ENCODE results near the gene LRMDA. TPM values are rescaled to one million over a fixed set of nuclear protein-coding genes. Genes with fewer than 3 reads are reported as not detected.

The LRMDA gene
- total RNA-seq, 1 donor from 2014 or later: 18.7 TPM

GRCh38 chr10:76435157-76435556, 1003.7 kb downstream of the LRMDA start:
- Histone ChIP-seq H3K27me3 (ENCODE audit: control insufficient read depth, insufficient read depth, low read length) (no peaks in the 10 kb centered on the region), H3K36me3 (ENCODE audit: control insufficient read depth, insufficient read depth, low read length) (no peaks in the 10 kb centered on the region), H3K4me3 (ENCODE audit: low read depth, low read length) (no peak overlapping the region)
- no peak for TF ChIP-seq CTCF (IDR thresholded peaks at IDR 0.05; ENCODE audit: insufficient read depth, low read length, poor library complexity, severe bottlenecking)
- no peak for DNase-seq (ENCODE audit: low read depth)

GRCh38 chr10:76436401-76436811, 1005.0 kb downstream of the LRMDA start:
- Histone ChIP-seq H3K4me3 (ENCODE audit: low read depth, low read length) (no peak overlapping the region), H3K36me3 (ENCODE audit: control insufficient read depth, insufficient read depth, low read length) (no peaks in the 10 kb centered on the region), H3K27me3 (ENCODE audit: control insufficient read depth, insufficient read depth, low read length) (no peaks in the 10 kb centered on the region)
- no peak for TF ChIP-seq CTCF (IDR thresholded peaks at IDR 0.05; ENCODE audit: insufficient read depth, low read length, poor library complexity, severe bottlenecking)
- DNase-seq (ENCODE audit: low read depth): no peak

- no peaks in the 10 kb centered on the region for H3K27me3 ChIP-seq (ENCODE audit: control insufficient read depth, insufficient read depth, low read length)
- TF ChIP-seq CTCF (IDR thresholded peaks at IDR 0.05; ENCODE audit: insufficient read depth, low read length, poor library complexity, severe bottlenecking): no peak
- DNase-seq (ENCODE audit: low read depth): no peak
- H3K4me3 ChIP-seq (ENCODE audit: low read depth, low read length): no peak overlapping the region
- no peaks in the 10 kb centered on the region for H3K36me3 ChIP-seq (ENCODE audit: control insufficient read depth, insufficient read depth, low read length)
Observed at GRCh38 chr10:76436981-76437380, 1005.6 kb downstream of the LRMDA start.

- TF ChIP-seq CTCF (IDR thresholded peaks at IDR 0.05; ENCODE audit: insufficient read depth, low read length, poor library complexity, severe bottlenecking): no peak
- Histone ChIP-seq H3K4me3 (ENCODE audit: low read depth, low read length) (no peak overlapping the region), H3K27me3 (ENCODE audit: control insufficient read depth, insufficient read depth, low read length) (no peaks in the 10 kb centered on the region), H3K36me3 (ENCODE audit: control insufficient read depth, insufficient read depth, low read length) (no peaks in the 10 kb centered on the region)
- no peak for DNase-seq (ENCODE audit: low read depth)
Observed at GRCh38 chr10:76440426-76440825, 1009.0 kb downstream of the LRMDA start.

GRCh38 chr10:76442113-76442512, 1010.7 kb downstream of the LRMDA start:
- Histone ChIP-seq H3K4me3 (ENCODE audit: low read depth, low read length) (no peak overlapping the region), H3K27me3 (ENCODE audit: control insufficient read depth, insufficient read depth, low read length) (no peaks in the 10 kb centered on the region), H3K36me3 (ENCODE audit: control insufficient read depth, insufficient read depth, low read length) (no peaks in the 10 kb centered on the region)
- no peak for DNase-seq (ENCODE audit: low read depth)
- no peak for TF ChIP-seq CTCF (IDR thresholded peaks at IDR 0.05; ENCODE audit: insufficient read depth, low read length, poor library complexity, severe bottlenecking)

GRCh38 chr10:76444034-76444800, 1012.8 kb downstream of the LRMDA start:
- H3K27me3 ChIP-seq (ENCODE audit: control insufficient read depth, insufficient read depth, low read length): no peaks in the 10 kb centered on the region
- no peak for TF ChIP-seq CTCF (IDR thresholded peaks at IDR 0.05; ENCODE audit: insufficient read depth, low read length, poor library complexity, severe bottlenecking)
- no peak overlapping the region for H3K4me3 ChIP-seq (ENCODE audit: low read depth, low read length)
- DNase-seq (ENCODE audit: low read depth): no peak
- H3K36me3 ChIP-seq (ENCODE audit: control insufficient read depth, insufficient read depth, low read length): no peaks in the 10 kb centered on the region
